ENCODE results near the gene P3H3.

The P3H3 gene

DNA sequence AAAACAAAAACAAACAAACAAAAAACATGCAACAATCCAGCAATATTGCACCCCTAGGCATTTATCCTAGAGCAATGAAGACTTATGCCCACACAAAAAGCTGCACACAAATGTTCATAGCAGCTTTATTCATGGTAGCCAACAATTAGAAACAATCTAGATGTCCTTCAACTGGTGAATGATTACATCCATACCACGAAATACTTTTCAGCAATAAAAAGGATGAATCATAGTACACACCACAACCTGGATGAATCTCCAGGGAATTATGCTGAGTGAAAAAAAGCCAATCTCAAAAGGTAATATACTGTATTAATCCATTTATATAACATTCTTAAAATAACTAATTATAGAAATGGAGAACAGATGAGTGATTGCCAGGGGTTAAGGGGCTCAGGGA is 21.0 kb upstream of the P3H3 start:
- no peak for TF ChIP-seq EZH2phosphoT487 (IDR thresholded peaks at IDR 0.05; ENCODE audit: low read depth)
- TF ChIP-seq, protein P1, sequence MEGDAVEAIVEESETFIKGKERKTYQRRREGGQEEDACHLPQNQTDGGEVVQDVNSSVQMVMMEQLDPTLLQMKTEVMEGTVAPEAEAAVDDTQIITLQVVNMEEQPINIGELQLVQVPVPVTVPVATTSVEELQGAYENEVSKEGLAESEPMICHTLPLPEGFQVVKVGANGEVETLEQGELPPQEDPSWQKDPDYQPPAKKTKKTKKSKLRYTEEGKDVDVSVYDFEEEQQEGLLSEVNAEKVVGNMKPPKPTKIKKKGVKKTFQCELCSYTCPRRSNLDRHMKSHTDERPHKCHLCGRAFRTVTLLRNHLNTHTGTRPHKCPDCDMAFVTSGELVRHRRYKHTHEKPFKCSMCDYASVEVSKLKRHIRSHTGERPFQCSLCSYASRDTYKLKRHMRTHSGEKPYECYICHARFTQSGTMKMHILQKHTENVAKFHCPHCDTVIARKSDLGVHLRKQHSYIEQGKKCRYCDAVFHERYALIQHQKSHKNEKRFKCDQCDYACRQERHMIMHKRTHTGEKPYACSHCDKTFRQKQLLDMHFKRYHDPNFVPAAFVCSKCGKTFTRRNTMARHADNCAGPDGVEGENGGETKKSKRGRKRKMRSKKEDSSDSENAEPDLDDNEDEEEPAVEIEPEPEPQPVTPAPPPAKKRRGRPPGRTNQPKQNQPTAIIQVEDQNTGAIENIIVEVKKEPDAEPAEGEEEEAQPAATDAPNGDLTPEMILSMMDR (IDR thresholded peaks at IDR 0.05; ENCODE audit: low read depth, low read length) = no peak
- H3K27ac ChIP-seq (ENCODE audit: low read length) = no peak overlapping the region
- H3K4me2 ChIP-seq (ENCODE audit: low read length) = no peak overlapping the region

DNA sequence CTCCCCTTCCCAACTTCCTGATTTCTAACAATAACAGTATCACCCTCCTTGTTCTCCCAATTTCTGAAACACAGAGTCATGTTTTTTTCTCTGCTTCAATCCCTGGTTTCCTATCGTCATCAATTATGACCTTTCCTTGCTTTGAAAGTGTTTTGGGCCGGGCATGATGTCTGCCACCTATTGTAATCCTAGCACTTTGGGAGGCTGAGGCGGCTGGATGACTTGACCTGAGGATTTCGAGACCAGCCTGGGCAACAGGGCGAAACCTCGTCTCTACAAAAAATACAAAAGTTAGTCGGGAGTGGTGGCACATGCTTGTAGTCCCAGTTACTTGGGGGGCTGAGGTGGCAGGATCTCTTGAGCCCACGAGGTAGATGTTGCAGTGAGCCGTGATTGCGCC is 19.2 kb upstream of the P3H3 start:
- H3K27me3 ChIP-seq (ENCODE audit: low read depth, low read length) = peaks cover 10% of the 10 kb centered on the region
- H3K79me2 ChIP-seq (ENCODE audit: low read length) = no peaks in the 10 kb centered on the region
- no peak overlapping the region for H3K4me3 ChIP-seq (ENCODE audit: low read length)
- no peaks in the 10 kb centered on the region for H4K20me1 ChIP-seq (ENCODE audit: insufficient read depth, low read length)
- no peak for TF ChIP-seq EZH2phosphoT487 (IDR thresholded peaks at IDR 0.05; ENCODE audit: low read depth)
- TF ChIP-seq, protein P1 (IDR thresholded peaks at IDR 0.05; ENCODE audit: low read depth, low read length) = no peak
- no peaks in the 10 kb centered on the region for H3K36me3 ChIP-seq (replicated peaks; ENCODE audit: low read depth, low read length)
- no peak overlapping the region for H3K27ac ChIP-seq (ENCODE audit: low read length)
- H3K4me2 ChIP-seq (ENCODE audit: low read length) = no peak overlapping the region
- H3K9ac ChIP-seq (ENCODE audit: low read length) = no peak overlapping the region
- no peak overlapping the region for H2AFZ ChIP-seq (ENCODE audit: low read depth, low read length)
- H3K9me3 ChIP-seq (ENCODE audit: insufficient read depth, low read length) = no peaks in the 10 kb centered on the region
- H3K4me1 ChIP-seq (ENCODE audit: low read length) = peaks cover 26% of the 10 kb centered on the region

More for the DNA sequence above, 21.0 kb upstream of the P3H3 start:
- Histone ChIP-seq H2AFZ (ENCODE audit: low read depth, low read length) (no peak overlapping the region), H3K9me3 (ENCODE audit: insufficient read depth, low read length) (no peaks in the 10 kb centered on the region), H3K4me3 (ENCODE audit: low read length) (no peak overlapping the region), H3K36me3 (replicated peaks; ENCODE audit: low read depth, low read length) (no peaks in the 10 kb centered on the region), H3K9ac (ENCODE audit: low read length) (no peak overlapping the region), H3K79me2 (ENCODE audit: low read length) (no peaks in the 10 kb centered on the region), H3K27me3 (ENCODE audit: low read depth, low read length) (no peaks in the 10 kb centered on the region), H3K4me1 (ENCODE audit: low read length) (peaks cover 14% of the 10 kb centered on the region), H4K20me1 (ENCODE audit: insufficient read depth, low read length) (no peaks in the 10 kb centered on the region)

DNA sequence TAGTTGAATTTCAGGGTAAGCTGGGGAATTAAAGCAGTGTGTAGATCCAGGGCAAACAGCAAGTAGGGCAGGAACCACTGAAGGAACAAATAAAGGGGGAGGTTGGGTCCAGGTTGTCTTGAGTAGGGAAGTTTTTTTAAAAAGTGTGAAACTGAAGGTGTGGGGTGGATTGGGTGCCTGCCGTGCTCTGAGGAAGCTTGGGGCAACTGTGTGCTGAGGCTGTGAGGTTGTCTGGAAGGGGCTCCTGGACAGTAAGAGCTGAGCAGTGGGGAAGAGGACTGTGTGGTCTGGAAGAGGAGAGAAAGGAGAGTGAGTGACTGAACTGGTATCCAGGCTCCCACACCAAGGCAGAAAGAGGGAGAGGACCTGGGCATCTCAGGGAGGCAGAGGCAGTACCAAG is 17.4 kb upstream of the P3H3 start:
- Histone ChIP-seq H3K9me3 (ENCODE audit: insufficient read depth, low read length) (no peaks in the 10 kb centered on the region), H3K4me1 (ENCODE audit: low read length) (peaks cover 26% of the 10 kb centered on the region), H3K36me3 (replicated peaks; ENCODE audit: low read depth, low read length) (no peaks in the 10 kb centered on the region), H3K9ac (ENCODE audit: low read length) (peak overlapping the region; percentile 29; the same call in 1 of the 2 replicates), H3K27ac (ENCODE audit: low read length) (peak overlapping the region; percentile 36), H3K4me2 (ENCODE audit: low read length) (peak overlapping the region; percentile 50), H3K4me3 (ENCODE audit: low read length) (peak overlapping the region; percentile 14; the same call in 1 of the 2 replicates), H3K27me3 (ENCODE audit: low read depth, low read length) (peaks cover 14% of the 10 kb centered on the region), H3K79me2 (ENCODE audit: low read length) (no peaks in the 10 kb centered on the region), H4K20me1 (ENCODE audit: insufficient read depth, low read length) (no peaks in the 10 kb centered on the region), H2AFZ (ENCODE audit: low read depth, low read length) (peak overlapping the region; percentile 97)
- TF ChIP-seq, protein P1 (IDR thresholded peaks at IDR 0.05; ENCODE audit: low read depth, low read length) = no peak
- TF ChIP-seq EZH2phosphoT487 (IDR thresholded peaks at IDR 0.05; ENCODE audit: low read depth) = no peak

DNA sequence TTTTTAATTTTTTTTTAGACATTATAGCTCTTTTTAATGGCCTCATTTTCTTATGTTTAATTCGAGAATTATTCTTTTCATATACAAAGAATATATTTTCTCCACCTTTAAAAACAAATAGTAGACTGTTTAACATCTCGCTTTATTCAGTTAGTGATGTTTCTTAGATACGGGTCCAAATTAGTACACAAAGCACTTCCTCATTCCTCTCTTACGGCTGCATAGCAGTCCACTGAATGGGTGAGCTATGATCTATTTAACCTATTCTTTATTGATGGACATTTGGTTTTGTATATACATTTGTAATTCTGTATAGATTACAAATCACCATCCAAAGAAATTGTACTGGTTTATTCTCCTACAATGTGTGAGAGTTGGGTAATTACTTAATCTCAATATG is 14.8 kb upstream of the P3H3 start:
- no peak overlapping the region for H2AFZ ChIP-seq (ENCODE audit: low read depth, low read length)
- peaks cover 32% of the 10 kb centered on the region for H3K4me1 ChIP-seq (ENCODE audit: low read length)
- no peaks in the 10 kb centered on the region for H3K36me3 ChIP-seq (replicated peaks; ENCODE audit: low read depth, low read length)
- no peaks in the 10 kb centered on the region for H3K9me3 ChIP-seq (ENCODE audit: insufficient read depth, low read length)
- H4K20me1 ChIP-seq (ENCODE audit: insufficient read depth, low read length) = no peaks in the 10 kb centered on the region
- no peak overlapping the region for H3K27ac ChIP-seq (ENCODE audit: low read length)
- H3K79me2 ChIP-seq (ENCODE audit: low read length) = no peaks in the 10 kb centered on the region
- no peak overlapping the region for H3K4me3 ChIP-seq (ENCODE audit: low read length)
- peak overlapping the region; percentile 79; the same call in 1 of the 2 replicates for H3K4me2 ChIP-seq (ENCODE audit: low read length)
- H3K27me3 ChIP-seq (ENCODE audit: low read depth, low read length) = peaks cover 14% of the 10 kb centered on the region
- H3K9ac ChIP-seq (ENCODE audit: low read length) = no peak overlapping the region
- TF ChIP-seq, protein P1 (IDR thresholded peaks at IDR 0.05; ENCODE audit: low read depth, low read length) = no peak
- TF ChIP-seq EZH2phosphoT487 (IDR thresholded peaks at IDR 0.05; ENCODE audit: low read depth) = no peak

All from OCI-LY3 (cell line).